Daoy (cell line): ENCODE data around the gene CCL24. TPM values are rescaled to one million over a fixed set of nuclear protein-coding genes. Genes with fewer than 3 reads are reported as not detected.
"Not testable (repeated sequence)": the region's sequence is repeated elsewhere in the genome, so short reads cannot be mapped to it uniquely, and the experiment has no call there.

ENCODE experiments used
- DNase-seq: peaks from one replicate; pipeline ENCODE4 v3.0.0-alpha.2; 2015; ENCODE audit warnings: low read depth
- total RNA-seq: library from RNA; depleted of rRNA; stranded (reverse); fragments of >200 nt; shearing (Covaris generic); gene quantifications from 2 replicates; pipeline ENCODE4 v1.2.3, GENCODE V29; 2014; rRNA removed

The CCL24 gene
- total RNA-seq, 1 experiment from 2014 or later: not detected

DNA sequence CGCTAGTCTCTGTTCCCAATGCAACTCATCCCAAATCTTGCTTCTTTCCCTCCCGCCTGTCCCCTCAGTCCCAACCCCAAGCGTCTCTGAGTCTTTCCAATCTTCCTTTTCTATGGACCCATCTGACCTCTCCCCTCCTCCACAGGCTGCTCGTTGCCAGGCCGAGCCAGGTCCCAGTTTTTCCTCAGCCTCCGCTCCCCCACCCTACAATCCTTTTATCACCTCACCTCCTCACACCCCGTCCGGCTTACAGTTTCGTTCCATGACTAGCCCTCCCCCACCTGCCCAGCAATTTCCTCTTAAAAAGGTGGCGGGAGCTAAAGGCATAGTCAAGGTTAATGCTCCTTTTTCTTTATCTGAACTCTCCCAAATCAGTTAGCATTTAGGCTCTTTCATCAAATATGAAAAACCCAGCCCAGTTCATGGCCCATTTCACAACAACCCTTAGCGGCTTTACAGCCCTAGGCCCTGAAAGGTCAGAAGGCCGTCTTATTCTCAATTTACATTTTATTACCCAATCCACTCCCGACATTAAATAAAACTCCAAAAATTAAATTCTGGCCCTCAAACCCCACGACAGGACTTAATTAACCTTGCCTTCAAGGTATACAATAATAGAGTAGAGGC lies 32.8 kb downstream of the CCL24 start:
- not testable (repeated sequence) for DNase-seq

DNA sequence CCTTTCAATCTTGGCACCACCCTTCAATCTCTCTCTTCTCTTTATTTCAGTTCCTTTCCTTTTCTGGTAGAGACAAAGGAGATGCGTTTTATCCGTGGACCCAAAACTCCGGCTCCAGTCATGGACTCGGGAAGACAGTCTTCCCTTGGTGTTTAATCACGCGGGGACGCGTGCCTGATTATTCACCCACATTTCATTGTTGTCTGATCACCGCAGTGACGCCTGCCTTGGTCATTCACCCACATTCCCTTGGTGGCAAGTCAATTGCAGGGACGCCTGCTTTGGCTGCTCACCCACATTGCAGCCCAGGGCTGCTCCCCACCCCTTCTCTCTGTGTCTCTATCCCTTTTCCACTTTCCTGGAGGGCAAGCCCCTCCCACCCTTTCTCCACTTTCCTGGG lies 34.1 kb downstream of the CCL24 start:
- peak; percentile 26 for DNase-seq

DNA sequence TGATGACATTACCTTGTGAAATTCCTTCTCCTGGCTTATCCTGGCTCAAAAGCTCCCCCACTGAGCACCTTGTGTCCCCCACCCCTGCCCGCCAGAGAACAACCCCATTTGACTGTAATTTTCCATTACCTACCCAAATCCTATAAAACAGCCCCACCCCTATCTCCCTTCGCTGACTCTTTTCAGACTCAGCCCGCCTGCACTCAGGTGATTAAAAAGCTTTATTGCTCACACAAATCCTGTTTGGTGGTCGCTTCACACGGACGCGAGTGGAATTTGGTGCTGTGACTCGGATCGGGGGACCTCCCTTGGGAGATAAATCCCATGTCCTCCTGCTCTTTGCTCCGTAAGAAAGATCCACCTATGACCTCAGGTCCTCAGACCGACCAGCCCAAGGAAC lies 34.6 kb downstream of the CCL24 start:
- not testable (repeated sequence) for DNase-seq

DNA sequence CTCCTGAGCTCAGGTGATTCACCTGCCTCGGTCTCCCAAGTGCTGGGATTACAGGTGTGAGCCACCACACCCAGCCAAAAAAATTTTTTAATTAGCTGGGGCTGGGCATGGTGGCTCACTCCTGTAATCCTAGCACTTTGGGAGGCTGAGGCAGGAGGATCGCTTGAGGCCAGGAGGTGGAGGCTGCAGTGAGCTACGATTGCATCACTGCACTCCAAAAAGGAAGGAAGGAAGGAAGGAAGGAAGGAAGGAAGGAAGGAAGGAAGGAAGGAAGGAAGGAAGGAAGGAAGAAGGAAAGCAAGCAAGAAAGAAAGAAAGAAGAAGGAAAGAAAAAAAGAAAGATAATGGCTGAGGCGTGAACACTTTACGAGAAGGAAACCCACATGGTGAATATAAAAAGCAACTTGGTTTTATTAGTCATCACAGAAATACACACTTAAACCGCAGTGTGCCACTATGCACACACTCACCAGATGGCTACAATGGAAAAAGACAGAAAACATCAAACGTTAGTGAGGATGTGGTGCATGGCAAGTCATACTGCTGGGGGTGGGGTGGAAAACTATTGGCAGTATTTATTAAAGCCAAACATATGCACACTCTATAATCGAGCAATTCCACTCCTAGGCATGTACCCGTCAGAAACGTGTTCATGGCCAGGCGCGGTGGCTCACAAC lies 37.2 kb downstream of the CCL24 start:
- peak; percentile 79 for DNase-seq

DNA sequence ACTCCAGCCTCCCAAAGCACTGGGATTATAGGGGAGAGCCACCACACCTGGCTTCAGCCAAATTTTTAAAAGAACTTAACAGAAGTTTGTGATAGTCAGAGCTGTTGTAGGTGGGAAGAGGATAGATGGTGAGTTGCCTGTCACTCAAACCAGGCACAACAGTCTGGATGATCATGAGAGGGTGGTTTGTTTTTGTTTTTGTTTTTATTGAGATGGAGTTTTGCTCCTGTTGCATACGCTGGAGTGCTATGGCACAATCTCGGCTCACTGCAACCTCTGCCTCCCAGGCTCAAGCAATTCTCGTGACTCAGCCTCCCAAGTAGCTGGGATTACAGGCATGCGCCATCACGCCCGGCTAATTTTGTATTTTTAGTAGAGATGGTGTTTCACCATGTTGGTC lies 39.6 kb downstream of the CCL24 start:
- DNase-seq: not testable (repeated sequence)

DNA sequence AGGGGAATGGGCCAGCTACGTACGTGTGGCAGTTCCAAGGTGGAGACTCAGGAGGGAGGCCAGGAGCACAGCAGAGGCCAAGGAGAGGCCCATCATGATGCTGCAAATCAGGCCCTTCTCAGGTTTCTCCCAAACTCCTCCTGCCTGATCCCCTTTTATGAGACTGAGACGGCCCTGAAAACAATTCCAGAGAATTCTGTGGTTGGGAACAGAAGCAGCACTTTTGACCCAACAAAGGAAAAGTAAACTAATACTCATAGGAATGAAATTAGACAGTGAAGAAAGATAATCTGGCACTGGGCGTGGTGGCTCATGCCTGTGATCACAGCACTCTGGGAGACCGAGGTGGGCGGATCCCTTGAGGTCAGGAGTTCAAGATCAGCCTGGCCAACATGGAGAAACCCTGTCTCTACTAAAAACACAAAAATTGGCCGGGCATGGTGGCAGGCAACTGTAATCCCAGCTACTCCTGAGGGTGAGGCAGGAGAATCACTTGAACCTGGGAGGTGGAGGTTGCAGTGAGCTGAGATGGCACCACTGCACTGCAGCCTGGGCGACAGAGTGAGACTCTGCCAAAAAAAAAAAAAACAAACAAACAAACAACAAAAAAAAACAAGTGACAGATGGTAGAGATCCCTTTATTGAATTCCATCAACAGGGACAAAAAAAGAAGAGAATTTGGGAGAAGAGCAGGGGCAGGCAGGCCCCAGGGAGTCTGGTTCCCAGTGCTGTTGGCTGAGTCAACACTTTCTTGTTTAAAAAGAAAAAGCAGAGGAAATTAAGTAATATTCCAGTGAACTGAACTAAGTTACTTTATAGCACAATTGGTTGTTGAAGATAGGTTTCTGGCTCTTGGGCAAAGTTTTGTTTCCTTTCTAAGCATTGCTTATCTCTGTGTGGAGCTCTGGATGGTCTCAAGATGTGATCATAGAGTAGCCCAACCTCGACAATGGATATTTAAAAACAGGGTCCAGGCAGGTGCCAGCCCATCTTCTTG lies 41.2 kb downstream of the CCL24 start, which contains the start of gene CCL26:
TSS of gene CCL26 (minus strand) at position 131 of the 997 bp plus-strand sequence. CDS start at position 96, 35 bp downstream.
- DNase-seq: peak; percentile 76

DNA sequence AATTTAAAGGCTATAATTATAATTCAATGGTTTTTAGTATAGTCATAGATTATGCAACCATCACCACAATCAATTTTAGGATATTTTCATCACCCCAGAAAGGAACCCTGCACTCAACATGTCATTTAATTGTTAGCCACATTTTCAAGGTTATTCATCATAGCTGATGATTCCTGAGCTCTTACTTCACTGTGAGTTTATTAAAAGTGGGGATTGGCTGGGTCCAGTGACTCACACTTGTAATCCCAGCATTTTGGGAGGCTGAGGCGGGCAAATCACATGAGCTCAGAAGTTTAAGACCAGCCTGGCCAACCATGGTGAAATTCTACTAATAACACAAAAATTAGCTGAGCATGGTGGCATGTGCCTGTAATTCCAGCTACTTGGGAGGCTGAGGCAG lies 42.4 kb downstream of the CCL24 start:
- DNase-seq: peak; percentile 31

DNA sequence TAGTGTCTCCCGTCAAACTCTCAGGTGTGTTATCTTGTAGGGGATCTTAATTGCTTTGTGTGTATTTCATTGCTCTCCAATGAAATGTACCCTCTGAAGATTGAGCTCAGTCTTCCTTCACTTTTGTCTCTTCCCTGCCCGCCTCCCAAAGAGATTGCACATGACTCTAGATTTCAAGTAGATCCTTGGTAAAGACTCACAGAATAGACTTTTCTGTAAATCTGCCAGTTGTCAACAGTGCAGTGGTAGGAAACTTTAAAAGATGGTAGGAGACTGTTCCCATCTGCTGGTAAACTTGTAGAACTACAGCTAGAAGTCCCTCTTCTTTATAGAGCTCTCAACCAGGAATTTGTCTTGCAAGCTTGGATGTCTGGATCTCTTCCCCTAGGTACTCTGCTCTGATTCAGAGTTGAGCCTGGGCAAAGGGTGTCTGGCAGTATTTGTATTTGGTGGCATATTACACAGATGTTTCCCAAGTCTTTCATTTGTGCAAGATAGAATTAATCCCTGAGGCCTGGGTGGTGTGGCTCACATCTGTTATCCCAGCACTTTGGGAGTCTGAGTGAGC lies 51.2 kb downstream of the CCL24 start:
- peak; percentile 29 for DNase-seq

DNA sequence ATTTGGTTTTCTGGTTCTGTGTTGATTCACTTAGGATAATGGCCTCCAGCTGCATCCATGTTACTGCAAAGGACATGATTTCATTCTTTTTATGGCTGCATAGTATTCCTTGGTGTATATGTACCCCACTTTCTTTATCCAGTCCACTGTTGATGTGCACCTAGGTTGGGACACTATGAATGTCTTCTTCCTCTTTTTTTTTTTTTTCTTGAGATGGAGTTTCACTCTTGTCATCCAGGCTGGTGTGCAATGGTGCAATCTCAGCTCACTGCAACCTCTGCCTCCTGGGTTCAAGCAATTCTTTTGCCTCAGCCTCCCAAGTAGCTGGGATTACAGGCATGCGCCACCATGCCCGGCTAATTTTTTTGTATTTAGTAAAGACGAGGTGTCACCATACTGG lies 51.8 kb downstream of the CCL24 start:
- DNase-seq: not testable (repeated sequence)

Other genes starting within 250 kb of the CCL24 start
- gene HIP1, start 74.9 kb downstream of the CCL24 start, total RNA-seq: 12.3 and 13.4 TPM in 2 replicates
- gene CCL26, start 41.6 kb downstream of the CCL24 start, total RNA-seq: 1.5 TPM in 1 of 2 replicates, not detected in the other
- 17.3 and 24.0 TPM in 2 replicates for gene RHBDD2, start 65.2 kb upstream of the CCL24 start, total RNA-seq
- gene POR, start 101.3 kb upstream of the CCL24 start, total RNA-seq: 28.8 and 41.3 TPM in 2 replicates
- 3.6 and 5.5 TPM in 2 replicates for gene TMEM120A, start 180.8 kb upstream of the CCL24 start, total RNA-seq
- 85.9 and 109 TPM in 2 replicates for gene STYXL1, start 234.2 kb upstream of the CCL24 start, total RNA-seq
- 70.3 and 97.0 TPM in 2 replicates for gene MDH2, start 234.3 kb upstream of the CCL24 start, total RNA-seq